Muscle layer of duodenum (tissue), 2 donors: ENCODE measurements around the gene MLLT3.

Experiments used
- H3K27ac ChIP-seq: one replicate; pipeline ENCODE4 v1.7.0; 2013; ENCODE audit warnings: mild to moderate bottlenecking, low read length
- H3K27me3 ChIP-seq: one replicate; pipeline ENCODE4 v1.7.0; 2013; ENCODE audit warnings: low read depth, mild to moderate bottlenecking, control low read depth, low read length
- H3K36me3 ChIP-seq, 2 donors: one replicate each; pipeline ENCODE4 v1.7.0; 2013; ENCODE audit warnings: low read length in 2 of 2, control low read depth in 1 of 2, mild to moderate bottlenecking in 1 of 2; ENCODE audit not compliant: insufficient read depth in 2 of 2, control insufficient read depth in 1 of 2
- H3K4me1 ChIP-seq, 2 donors: one replicate each; pipeline ENCODE4 v1.7.0; 2013; ENCODE audit warnings: low read length in 2 of 2, mild to moderate bottlenecking in 2 of 2, control low read depth in 1 of 2, moderate library complexity in 1 of 2; ENCODE audit not compliant: insufficient read depth in 2 of 2, control insufficient read depth in 1 of 2
- H3K4me3 ChIP-seq, 2 donors: one replicate each; pipeline ENCODE4 v1.7.0; 2013; ENCODE audit warnings: low read length in 2 of 2, low read depth in 1 of 2, mild to moderate bottlenecking in 1 of 2
- H3K9me3 ChIP-seq, 2 donors: one replicate each; pipeline ENCODE4 v1.7.0; 2013; ENCODE audit warnings: low read length in 2 of 2, control low read depth in 1 of 2, mild to moderate bottlenecking in 1 of 2; ENCODE audit not compliant: control insufficient read depth in 1 of 2
- donor health status: healthy.

The MLLT3 gene

DNA sequence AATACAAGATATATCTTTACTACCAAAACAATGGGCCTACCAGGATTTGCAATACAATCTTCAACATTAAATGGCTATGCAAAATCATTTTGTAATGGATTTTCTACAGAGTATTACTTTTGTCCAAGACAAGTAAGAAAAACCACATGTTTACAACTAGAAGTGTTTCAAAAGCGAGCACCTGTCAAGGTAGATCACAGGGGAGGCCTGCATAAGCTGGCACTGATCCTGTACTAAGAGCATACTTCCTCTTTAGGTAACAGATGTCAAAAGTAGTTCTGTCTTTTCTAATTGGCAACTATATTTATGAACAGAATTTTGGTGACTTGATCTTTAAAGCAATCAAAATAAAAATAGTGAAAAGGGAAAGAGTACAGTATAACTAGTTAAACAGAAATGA is 249.0 kb downstream of the MLLT3 start:
- H3K27ac ChIP-seq = no peak overlapping the region
- H3K4me3 ChIP-seq = no peak overlapping the region
- H3K9me3 ChIP-seq = no peaks in the 10 kb centered on the region
- no peaks in the 10 kb centered on the region for H3K36me3 ChIP-seq
- no peaks in the 10 kb centered on the region for H3K27me3 ChIP-seq
- no peaks in the 10 kb centered on the region for H3K4me1 ChIP-seq

DNA sequence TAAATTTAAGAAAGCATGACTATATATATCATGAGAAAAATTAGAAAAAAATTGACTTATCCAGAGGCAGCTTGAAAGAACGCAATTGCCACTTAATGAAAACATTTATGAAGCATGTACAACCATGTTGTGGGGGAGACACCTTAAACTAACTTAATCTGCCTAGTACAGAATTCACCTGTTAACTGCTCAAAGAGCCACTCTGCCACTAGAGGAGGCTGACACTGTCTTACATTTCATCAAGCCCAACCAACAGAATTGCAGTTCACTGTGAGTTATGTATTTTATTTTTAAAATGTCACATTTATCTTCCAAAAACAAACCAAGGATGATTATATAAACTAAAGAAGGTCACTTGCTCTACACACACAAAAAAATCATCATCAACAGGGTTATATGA is 252.9 kb downstream of the MLLT3 start:
- H3K36me3 ChIP-seq = no peaks in the 10 kb centered on the region
- no peak overlapping the region for H3K27ac ChIP-seq
- H3K4me3 ChIP-seq = no peak overlapping the region
- H3K4me1 ChIP-seq = no peaks in the 10 kb centered on the region
- H3K27me3 ChIP-seq = no peaks in the 10 kb centered on the region
- H3K9me3 ChIP-seq = no peaks in the 10 kb centered on the region

DNA sequence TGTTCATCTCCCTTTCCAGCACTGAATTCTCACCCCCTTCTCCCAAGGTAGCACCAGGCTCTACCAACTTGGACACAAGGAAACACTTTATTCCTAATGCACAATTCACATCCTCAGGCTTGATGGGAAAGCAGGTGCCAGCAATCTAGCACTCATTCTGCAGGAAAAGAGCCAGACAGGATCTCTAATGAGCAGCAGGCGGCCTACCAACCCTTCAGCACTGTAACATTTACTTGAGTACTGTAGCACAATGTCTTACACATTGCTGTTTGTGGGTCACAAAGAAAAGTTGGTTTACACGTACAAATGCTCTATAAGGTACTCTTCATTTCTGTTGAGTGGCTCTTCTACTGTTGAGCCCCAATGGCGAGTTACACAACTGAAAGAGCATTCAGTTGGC is 254.4 kb downstream of the MLLT3 start:
- H3K36me3 ChIP-seq = no peaks in the 10 kb centered on the region
- no peaks in the 10 kb centered on the region for H3K27me3 ChIP-seq
- H3K27ac ChIP-seq = no peak overlapping the region
- H3K4me1 ChIP-seq = peaks cover 0 to 7% of the 10 kb centered on the region in 2 donors
- H3K9me3 ChIP-seq = no peaks in the 10 kb centered on the region
- H3K4me3 ChIP-seq = no peak overlapping the region

GRCh38 chr9:20364959-20365358 is 257.3 kb downstream of the MLLT3 start:
- Histone ChIP-seq H3K4me1 (peaks cover 0 to 7% of the 10 kb centered on the region in 2 donors), H3K9me3 (no peaks in the 10 kb centered on the region), H3K27ac (no peak overlapping the region), H3K36me3 (peaks cover 3 to 11% of the 10 kb centered on the region in 2 donors), H3K4me3 (no peak overlapping the region), H3K27me3 (no peaks in the 10 kb centered on the region)

- H3K9me3 ChIP-seq = no peaks in the 10 kb centered on the region
- peaks cover 0 to 7% of the 10 kb centered on the region in 2 donors for H3K4me1 ChIP-seq
- no peak overlapping the region for H3K4me3 ChIP-seq
- H3K36me3 ChIP-seq = peaks cover 3 to 12% of the 10 kb centered on the region in 2 donors
- no peaks in the 10 kb centered on the region for H3K27me3 ChIP-seq
- H3K27ac ChIP-seq = no peak overlapping the region
Observed at GRCh38 chr9:20363233-20363632, 259.1 kb downstream of the MLLT3 start.

DNA sequence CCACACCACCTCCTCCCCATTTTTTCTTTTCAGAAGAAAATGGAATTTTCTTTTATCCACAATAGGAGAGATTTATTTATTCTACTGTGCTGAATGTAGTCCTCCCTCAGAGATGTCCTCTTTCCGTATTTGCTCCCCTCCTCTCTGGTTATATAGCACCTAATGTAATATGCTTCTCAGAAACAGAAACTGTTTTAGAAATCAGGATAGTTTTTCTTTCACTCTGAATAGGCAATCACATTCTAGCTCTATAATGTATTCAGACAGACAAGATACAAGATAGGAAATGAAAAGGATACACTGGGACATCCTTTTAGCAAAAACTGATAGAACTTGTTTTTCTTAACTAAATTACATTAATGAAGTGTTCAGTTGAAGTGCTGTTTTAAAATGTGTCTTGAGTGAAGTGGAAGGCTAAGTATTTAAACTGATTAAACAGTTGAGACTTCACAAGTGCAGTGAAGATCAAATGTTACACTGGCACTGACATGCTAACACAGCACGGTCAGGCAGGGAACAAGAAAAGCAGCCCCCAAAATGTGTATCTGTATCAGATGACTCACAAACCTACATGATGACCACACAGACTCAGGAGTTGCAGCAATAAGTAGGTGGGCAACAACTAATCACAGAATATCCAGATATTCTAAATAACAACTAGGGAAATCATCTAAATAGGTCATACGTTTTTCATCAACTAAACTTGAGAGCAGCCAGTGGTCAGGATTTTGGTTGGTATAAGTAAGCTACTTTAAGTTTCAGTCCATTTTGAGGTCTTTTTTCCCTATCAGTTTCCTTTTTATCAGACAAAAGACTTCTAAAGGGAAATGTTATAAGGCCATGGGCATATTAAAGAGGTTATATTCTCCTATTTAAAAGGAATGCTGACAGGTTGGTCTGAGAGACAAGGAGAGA is 260.4 kb downstream of the MLLT3 start:
- H3K36me3 ChIP-seq = peaks cover 3 to 12% of the 10 kb centered on the region in 2 donors
- H3K9me3 ChIP-seq = no peaks in the 10 kb centered on the region
- H3K4me1 ChIP-seq = peaks cover 0 to 11% of the 10 kb centered on the region in 2 donors
- H3K4me3 ChIP-seq = no peak overlapping the region
- H3K27ac ChIP-seq = no peak overlapping the region
- H3K27me3 ChIP-seq = no peaks in the 10 kb centered on the region

DNA sequence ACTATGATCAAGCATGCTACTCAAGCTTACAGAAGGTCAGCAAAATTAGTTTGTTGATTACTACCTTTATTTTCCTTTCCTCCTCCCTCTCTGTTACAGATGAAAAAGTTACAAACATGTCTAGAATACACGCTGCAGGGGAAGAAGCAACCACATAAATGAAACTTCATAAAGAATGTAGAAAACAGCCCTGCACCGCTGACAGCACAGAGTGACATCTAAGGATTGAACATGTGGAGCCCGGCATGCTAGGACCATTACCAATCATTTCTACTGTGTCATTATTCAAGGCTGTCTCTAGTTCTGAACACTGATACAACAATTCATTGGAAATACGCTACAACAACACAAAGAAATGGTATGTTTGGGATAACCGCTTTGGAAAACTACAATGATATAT is 261.1 kb downstream of the MLLT3 start:
- Histone ChIP-seq H3K4me1 (peaks cover 0 to 16% of the 10 kb centered on the region in 2 donors), H3K9me3 (no peaks in the 10 kb centered on the region), H3K36me3 (peaks cover 3 to 12% of the 10 kb centered on the region in 2 donors), H3K4me3 (no peak overlapping the region), H3K27me3 (no peaks in the 10 kb centered on the region), H3K27ac (no peak overlapping the region)

DNA sequence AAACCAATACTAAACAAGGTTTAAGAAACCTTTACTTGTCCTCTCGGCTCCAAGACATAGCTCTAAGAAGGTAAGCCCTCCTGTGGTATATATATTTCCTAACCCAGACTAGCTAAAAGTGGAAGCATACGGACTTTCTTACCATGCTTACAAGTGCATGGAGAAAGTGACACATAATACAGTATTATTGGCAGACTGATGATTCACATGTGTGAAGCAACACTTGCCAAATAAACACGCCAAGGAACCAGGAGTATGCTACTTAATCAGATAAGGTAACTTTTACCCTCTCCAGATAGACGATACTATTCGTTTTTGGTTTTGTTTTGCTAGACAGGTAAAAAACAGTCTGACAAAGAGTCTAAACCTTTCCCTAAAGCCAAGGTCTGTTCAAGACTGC is 264.1 kb downstream of the MLLT3 start:
- peaks cover 0 to 9% of the 10 kb centered on the region in 2 donors for H3K4me1 ChIP-seq
- peaks cover 3 to 16% of the 10 kb centered on the region in 2 donors for H3K36me3 ChIP-seq
- no peaks in the 10 kb centered on the region for H3K27me3 ChIP-seq
- H3K4me3 ChIP-seq = no peak overlapping the region
- no peak overlapping the region for H3K27ac ChIP-seq
- H3K9me3 ChIP-seq = no peaks in the 10 kb centered on the region

DNA sequence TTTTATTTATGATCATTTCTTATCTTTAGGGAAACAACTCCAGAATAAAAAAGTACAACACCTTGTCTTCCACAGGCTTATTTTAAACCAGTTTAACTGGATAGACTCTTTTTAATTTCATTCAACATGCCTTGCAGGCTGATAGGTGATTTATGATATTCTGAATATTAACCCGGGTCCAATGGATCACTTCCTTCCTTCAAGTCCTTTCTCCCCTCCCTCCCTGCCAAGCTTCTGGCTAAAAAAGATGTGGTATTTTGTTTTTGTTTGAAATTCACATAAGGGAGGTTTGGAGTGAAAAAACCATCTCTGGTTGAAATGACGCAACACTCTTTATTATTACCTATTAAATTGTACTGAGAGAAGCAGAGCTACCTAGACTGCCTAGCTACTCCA is 265.3 kb downstream of the MLLT3 start:
- H3K4me1 ChIP-seq = peaks cover 0 to 9% of the 10 kb centered on the region in 2 donors
- H3K4me3 ChIP-seq = peak overlapping the region; percentile 21 to 30
- peaks cover 3 to 19% of the 10 kb centered on the region in 2 donors for H3K36me3 ChIP-seq
- H3K9me3 ChIP-seq = no peaks in the 10 kb centered on the region
- H3K27me3 ChIP-seq = no peaks in the 10 kb centered on the region
- H3K27ac ChIP-seq = no peak overlapping the region

- H3K4me3 ChIP-seq = peak overlapping the region; percentile 21 to 30
- H3K27ac ChIP-seq = no peak overlapping the region
- H3K9me3 ChIP-seq = no peaks in the 10 kb centered on the region
- H3K36me3 ChIP-seq = peaks cover 3 to 19% of the 10 kb centered on the region in 2 donors
- peaks cover 0 to 9% of the 10 kb centered on the region in 2 donors for H3K4me1 ChIP-seq
- no peaks in the 10 kb centered on the region for H3K27me3 ChIP-seq
Observed at GRCh38 chr9:20356403-20357036, 265.8 kb downstream of the MLLT3 start.

GRCh38 chr9:20355022-20355421 is 267.3 kb downstream of the MLLT3 start:
- Histone ChIP-seq H3K9me3 (no peaks in the 10 kb centered on the region), H3K27me3 (no peaks in the 10 kb centered on the region), H3K36me3 (peaks cover 7 to 9% of the 10 kb centered on the region in 2 donors), H3K27ac (no peak overlapping the region), H3K4me3 (no peak overlapping the region), H3K4me1 (peaks cover 0 to 9% of the 10 kb centered on the region in 2 donors)
